GM12873 (cell line): ENCODE results near the gene USP3.

Source experiments
- CTCF ChIP-seq: IDR thresholded peaks from 2 replicates; pipeline ENCODE4 v1.5.1; 2012; ENCODE audit warnings: low read depth, mild to moderate bottlenecking, moderate library complexity, low read length, control low read depth; ENCODE audit not compliant: insufficient read depth; ENCODE audit errors: missing control alignments

USP3 gene

GRCh38 chr15:63634154-63634553 lies 129.8 kb downstream of the USP3 start:
- no peak for TF ChIP-seq CTCF

GRCh38 chr15:63636518-63637061 lies 132.2 kb downstream of the USP3 start:
- TF ChIP-seq CTCF: no peak

GRCh38 chr15:63638839-63639238 lies 134.4 kb downstream of the USP3 start:
- TF ChIP-seq CTCF: no peak

- TF ChIP-seq CTCF: no peak
Measured at GRCh38 chr15:63640146-63640545, 135.8 kb downstream of the USP3 start.
